HCT116 (cell line): ENCODE measurements around the gene ACSS1. TPM values are rescaled to one million over a fixed set of nuclear protein-coding genes. Genes with fewer than 3 reads are reported as not detected.

ENCODE experiments used
- ATAC-seq: fragments of 200-7000 bp; cut with Tn5 transposase; 2 replicates; pipeline ENCODE4 v1.9.1; 2020; ENCODE audit warnings: mild to moderate bottlenecking, moderate library complexity
- BruUV-seq: library from RNA; stranded (reverse); fragments of 400-500 nt; replicated peaks from 2 replicates; lab custom pipeline; 2021; lab: Mats Ljungman, UMichigan
- CTCF ChIA-PET: fragments of 300-600 bp; sonication (Branson Sonifier 250); formaldehyde crosslinking; loops from one replicate; lab custom pipeline; 2021; ENCODE audit warnings: antibody characterized with exemption; lab: Charles Lee
- POLR2A ChIA-PET: fragments of 300-600, 350-600 bp; sonication (Branson Sonifier 250); formaldehyde crosslinking; loops from one replicate; lab custom pipeline; 2021; ENCODE audit warnings: antibody characterized with exemption; lab: Charles Lee
- RAD21 ChIA-PET, 2 experiments: fragments of 300-600 bp; sonication (Branson Sonifier 250); formaldehyde crosslinking; loops; one replicate each; lab custom pipeline; 2023; ENCODE audit warnings: low total read pairs in 2 of 2; ENCODE audit not compliant: uncharacterized antibody in 2 of 2, unreplicated experiment in 2 of 2, low non-redundant PET in 1 of 2; lab: Charles Lee
- DNase-seq: peaks from one replicate; pipeline ENCODE4 v3.0.0-alpha.2; 2010; ENCODE audit warnings: low read depth, low spot score
- H2AFZ ChIP-seq: fragments of 200-600 bp; shearing (Covaris generic), sonication (generic); 2 replicates; pipeline ENCODE4 v1.6.1; 2017; ENCODE audit warnings: low read depth, mixed run types, mixed read lengths, antibody characterized with exemption, low read length; ENCODE audit not compliant: poor library complexity, severe bottlenecking
- H3K27ac ChIP-seq: 2 replicates; pipeline ENCODE4 v1.5.1; 2012; ENCODE audit warnings: low read depth, low read length
- H3K27me3 ChIP-seq: fragments of 200-600 bp; sonication (generic); 2 replicates; pipeline ENCODE4 v1.6.1; 2016; ENCODE audit warnings: mixed run types, low read length, mixed read lengths; ENCODE audit not compliant: insufficient read depth
- H3K36me3 ChIP-seq, 2 experiments: fragments of 200-500 bp in 1 of 2; fragments of 200-600 bp in 1 of 2; sonication (Bioruptor generic) in 1 of 2; sonication (generic) in 1 of 2; 2 replicates each; pipeline versions ENCODE4 v1.5.1 to v1.6.1; 2014 to 2016; ENCODE audit warnings: low read length in 2 of 2, inconsistent platforms in 1 of 2, mixed read lengths in 1 of 2, mixed run types in 1 of 2; ENCODE audit not compliant: insufficient read depth in 2 of 2, control insufficient read depth in 1 of 2
- H3K4me1 ChIP-seq, 2 experiments: fragments of 200-600 bp in 1 of 2; sonication (generic) in 1 of 2; 2 replicates each; pipeline versions ENCODE4 v1.5.1 to v1.6.1; 2012 to 2017; ENCODE audit warnings: low read length in 2 of 2, inconsistent platforms in 1 of 2, mild to moderate bottlenecking in 1 of 2, mixed read lengths in 1 of 2, mixed run types in 1 of 2, moderate library complexity in 1 of 2; ENCODE audit not compliant: insufficient read depth in 2 of 2, control insufficient read depth in 1 of 2
- H3K4me2 ChIP-seq: fragments of 200-600 bp; sonication (generic); 2 replicates; pipeline ENCODE4 v1.6.1; 2017; ENCODE audit warnings: mixed run types, low read length, mixed read lengths
- H3K4me3 ChIP-seq, 2 experiments: fragments of 200-600 bp in 1 of 2; sonication (generic) in 1 of 2; replicated peaks in 1 of 2; 2 replicates each; pipeline ENCODE4 v1.5.1; 2011 to 2016; ENCODE audit warnings: low read length in 2 of 2, control low read depth in 1 of 2, low read depth in 1 of 2, mild to moderate bottlenecking in 1 of 2, mixed read lengths in 1 of 2, mixed run types in 1 of 2
- H3K79me2 ChIP-seq: fragments of 200-600 bp; sonication (generic); 2 replicates; pipeline ENCODE4 v1.6.1; 2017; ENCODE audit warnings: mild to moderate bottlenecking, mixed run types, low read length, moderate library complexity, mixed read lengths; ENCODE audit not compliant: insufficient read depth
- H3K9ac ChIP-seq: fragments of 200-600 bp; sonication (generic); 2 replicates; pipeline ENCODE4 v1.6.1; 2016; ENCODE audit warnings: low read length, mixed read lengths
- H3K9me2 ChIP-seq: fragments of 200-600 bp; sonication (generic), shearing (Covaris generic); 2 replicates; pipeline ENCODE4 v1.6.1; 2017; ENCODE audit warnings: mixed run types, mild to moderate bottlenecking, moderate library complexity; ENCODE audit not compliant: insufficient read depth
- H3K9me3 ChIP-seq, 2 experiments: fragments of 200-500 bp in 1 of 2; fragments of 200-600 bp in 1 of 2; sonication (Bioruptor generic) in 1 of 2; sonication (generic) in 1 of 2; 2 replicates each; pipeline ENCODE4 v1.6.1; 2014 to 2017; ENCODE audit warnings: low read length in 2 of 2, mixed read lengths in 2 of 2, inconsistent platforms in 1 of 2, low read depth in 1 of 2, mild to moderate bottlenecking in 1 of 2, mixed run types in 1 of 2, moderate library complexity in 1 of 2; ENCODE audit not compliant: control insufficient read depth in 1 of 2, insufficient read depth in 1 of 2
- H4K20me1 ChIP-seq: fragments of 200-600 bp; sonication (generic), shearing (Covaris generic); 2 replicates; pipeline ENCODE4 v1.6.1; 2017; ENCODE audit warnings: mixed run types, mild to moderate bottlenecking, moderate library complexity; ENCODE audit not compliant: insufficient read depth
- CBX3 ChIP-seq: IDR thresholded peaks from 2 replicates; pipeline ENCODE4 v1.6.1; 2012; ENCODE audit warnings: low read depth
- CTCF ChIP-seq, 3 experiments: fragments of 200-600 bp in 1 of 3; sonication (generic) in 1 of 3; IDR thresholded peaks in 2 of 3; conservative IDR thresholded peaks in 1 of 3; 2 replicates each; pipeline ENCODE4 v1.5.1; 2012 to 2017; ENCODE audit warnings: low read depth in 2 of 3, low read length in 2 of 3, antibody characterized with exemption in 1 of 3, borderline replicate concordance in 1 of 3, control low read depth in 1 of 3, mild to moderate bottlenecking in 1 of 3, mixed read lengths in 1 of 3, mixed run types in 1 of 3, moderate library complexity in 1 of 3; ENCODE audit not compliant: insufficient read depth in 1 of 3
- EGR1 ChIP-seq: IDR thresholded peaks from 2 replicates; pipeline ENCODE4 v1.6.1; 2012; ENCODE audit warnings: low read depth
- ELF1 ChIP-seq: IDR thresholded peaks from 2 replicates; pipeline ENCODE4 v1.6.1; 2012; ENCODE audit warnings: low read depth, borderline replicate concordance
- FOSL1 ChIP-seq: IDR thresholded peaks from 2 replicates; pipeline ENCODE4 v1.6.1; 2012; ENCODE audit warnings: low read depth
- JUND ChIP-seq: IDR thresholded peaks from 2 replicates; pipeline ENCODE4 v1.6.1; 2012
- MAX ChIP-seq: IDR thresholded peaks from 2 replicates; pipeline ENCODE4 v1.6.1; 2012
- REST ChIP-seq: IDR thresholded peaks from 2 replicates; pipeline ENCODE4 v1.6.1; 2012; ENCODE audit warnings: low read depth
- SRF ChIP-seq: IDR thresholded peaks from 2 replicates; pipeline ENCODE4 v1.6.1; 2012; ENCODE audit warnings: low read depth
- ZBTB33 ChIP-seq: IDR thresholded peaks from 2 replicates; pipeline ENCODE4 v1.6.1; 2011; ENCODE audit warnings: mild to moderate bottlenecking, low read length, moderate library complexity; ENCODE audit not compliant: insufficient replicate concordance; ENCODE audit errors: extremely low read depth
- ZFX ChIP-seq: fragments of 450-650 bp; IDR thresholded peaks from 2 replicates; pipeline ENCODE4 v1.6.1; 2017
- intact Hi-C: fragments of 100-400 bp; cut with micrococcal nuclease; formaldehyde crosslinking; loops from 2 replicates; pipeline ENCODE4 v1.10.0; 2022
- total RNA-seq: library from RNA; stranded (reverse); gene quantifications from one replicate; pipeline ENCODE4 v1.2.1, GENCODE V29; 2021; ENCODE audit not compliant: unreplicated experiment

The ACSS1 gene
- total RNA-seq, 1 experiment from 2014 or later = 0.27 TPM

- no peak for ATAC-seq
- ChIA-PET CTCF (no interaction called here), RAD21 (no interaction called here)
These were observed 41.7 kb upstream of the ACSS1 start for GRCh38 chr20:25099601-25100140.

More at GRCh38 chr20:25099601-25100140, 41.7 kb upstream of the ACSS1 start:
- Histone ChIP-seq H3K9ac (no peak overlapping the region), H3K9me2 (no peaks in the 10 kb centered on the region), H3K4me2 (no peak overlapping the region), H3K79me2 (no peaks in the 10 kb centered on the region), H4K20me1 (no peaks in the 10 kb centered on the region), H3K27ac (no peak overlapping the region), H3K4me3 (no peak overlapping the region), H3K9me3 (no peaks in the 10 kb centered on the region), H3K4me1 (no peaks in the 10 kb centered on the region), H3K36me3 (no peaks in the 10 kb centered on the region), H3K27me3 (peaks cover 8% of the 10 kb centered on the region; the same call in 1 of the 2 replicates), H2AFZ (no peak overlapping the region)
- intact Hi-C loops = no loop called here
- POLR2A ChIA-PET = no interaction called here
- TF ChIP-seq JUND = no peak
- no peak for TF ChIP-seq SRF
- TF ChIP-seq FOSL1 = no peak
- TF ChIP-seq EGR1 = no peak
- TF ChIP-seq CBX3 = no peak
- no peak for TF ChIP-seq CTCF (IDR thresholded peaks at IDR 0.05 in 2 of 3, conservative IDR thresholded peaks at IDR 0.05 in 1 of 3; ENCODE audit: borderline replicate concordance in 1 of 3, insufficient read depth in 1 of 3, low read depth in 2 of 3, low read length in 2 of 3)
- no peak for TF ChIP-seq MAX
- no peak for TF ChIP-seq ELF1
- no peak for TF ChIP-seq REST
- TF ChIP-seq ZBTB33 = no peak
- no peak for TF ChIP-seq ZFX
- no TSS peak for BruUV-seq
- DNase-seq = no peak
